ENCODE measurements around the gene CAMK2D. TPM values are rescaled to one million over a fixed set of nuclear protein-coding genes. Genes with fewer than 3 reads are reported as not detected.

Gene CAMK2D
- total RNA-seq, 1 donor from 2014 or later: 19.7 TPM

DNA sequence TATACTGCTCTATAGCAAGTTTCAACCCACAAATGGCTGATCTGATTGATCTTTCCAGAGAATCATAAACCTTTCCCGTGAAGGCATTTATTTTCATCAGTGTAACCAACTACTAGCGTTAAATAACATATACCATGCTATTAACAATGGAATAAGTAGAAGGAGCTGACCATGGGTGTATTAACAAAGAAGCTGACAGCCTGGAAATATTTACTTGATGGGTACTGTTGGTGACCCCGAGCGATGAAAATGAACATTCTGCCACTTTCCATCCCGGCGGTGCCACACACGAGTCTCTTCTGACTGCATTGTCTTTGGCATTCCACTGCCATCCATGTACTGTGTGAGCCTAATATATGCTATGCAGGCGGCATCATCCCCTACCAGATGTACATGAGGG lies 304.4 kb downstream of the CAMK2D start:
- H3K27ac Mint-ChIP-seq (ENCODE audit: unreplicated experiment): no peak overlapping the region
- no peak overlapping the region for H3K4me3 Mint-ChIP-seq (ENCODE audit: unreplicated experiment)
- no peak for DNase-seq (ENCODE audit: low spot score)
- no peaks in the 10 kb centered on the region for H3K36me3 Mint-ChIP-seq (ENCODE audit: low read depth, unreplicated experiment)
- H3K9me3 Mint-ChIP-seq (ENCODE audit: unreplicated experiment): no peaks in the 10 kb centered on the region
- H3K4me1 Mint-ChIP-seq (ENCODE audit: unreplicated experiment): peaks cover 17% of the 10 kb centered on the region
- TF ChIP-seq CTCF (IDR thresholded peaks at IDR 0.05; ENCODE audit: unreplicated experiment): no peak
- H3K27me3 Mint-ChIP-seq (ENCODE audit: unreplicated experiment): peaks cover 1% of the 10 kb centered on the region

- no peak overlapping the region for H3K4me3 Mint-ChIP-seq (ENCODE audit: unreplicated experiment)
- no peak for TF ChIP-seq CTCF (IDR thresholded peaks at IDR 0.05; ENCODE audit: unreplicated experiment)
- no peak overlapping the region for H3K27ac Mint-ChIP-seq (ENCODE audit: unreplicated experiment)
- peaks cover 1% of the 10 kb centered on the region for H3K27me3 Mint-ChIP-seq (ENCODE audit: unreplicated experiment)
- no peaks in the 10 kb centered on the region for H3K36me3 Mint-ChIP-seq (ENCODE audit: low read depth, unreplicated experiment)
- no peaks in the 10 kb centered on the region for H3K9me3 Mint-ChIP-seq (ENCODE audit: unreplicated experiment)
- peaks cover 28% of the 10 kb centered on the region for H3K4me1 Mint-ChIP-seq (ENCODE audit: unreplicated experiment)
- no peak for DNase-seq (ENCODE audit: low spot score)
These were observed 306.5 kb downstream of the CAMK2D start for GRCh38 chr4:113455061-113455460.

DNA sequence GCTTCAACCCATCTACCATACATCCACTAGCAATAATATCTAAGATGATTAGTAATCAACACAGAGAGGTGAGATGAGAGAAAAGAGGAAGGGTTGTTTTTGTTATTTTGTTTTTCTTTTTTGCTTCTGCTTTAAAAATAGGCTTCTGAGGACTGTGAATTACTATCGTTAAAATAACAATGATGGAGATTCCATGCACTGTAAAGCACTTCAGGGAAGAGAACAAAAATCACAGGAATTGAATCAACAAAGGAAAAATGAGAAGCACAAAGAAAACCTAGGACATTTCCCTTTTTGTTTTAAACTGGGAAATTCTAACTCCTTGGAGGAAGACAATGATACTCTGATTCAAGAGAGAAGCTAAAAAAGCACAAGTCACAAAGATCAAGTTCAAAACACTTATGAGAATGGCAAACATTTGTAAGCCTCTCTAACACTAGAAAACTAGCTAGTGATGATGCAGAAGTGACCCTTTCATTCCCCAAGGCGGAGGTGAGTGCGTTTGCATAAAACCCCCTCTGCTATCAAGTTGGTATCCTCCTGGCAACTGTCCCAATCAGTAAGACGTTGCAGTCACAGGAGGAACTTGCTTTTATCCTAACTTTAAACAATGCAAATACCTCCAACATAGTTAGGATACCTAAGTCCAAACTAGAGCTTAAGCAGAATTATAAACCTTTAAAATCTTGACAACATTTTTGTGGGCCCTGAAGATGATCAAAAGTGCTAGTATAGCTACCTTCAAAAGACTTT lies 308.5 kb downstream of the CAMK2D start:
- no peaks in the 10 kb centered on the region for H3K9me3 Mint-ChIP-seq (ENCODE audit: unreplicated experiment)
- H3K27ac Mint-ChIP-seq (ENCODE audit: unreplicated experiment): peak overlapping the region; percentile 94
- peak overlapping the region; percentile 9 for H3K4me3 Mint-ChIP-seq (ENCODE audit: unreplicated experiment)
- peaks cover 1% of the 10 kb centered on the region for H3K27me3 Mint-ChIP-seq (ENCODE audit: unreplicated experiment)
- no peak for TF ChIP-seq CTCF (IDR thresholded peaks at IDR 0.05; ENCODE audit: unreplicated experiment)
- DNase-seq (ENCODE audit: low spot score): peak; percentile 54
- no peaks in the 10 kb centered on the region for H3K36me3 Mint-ChIP-seq (ENCODE audit: low read depth, unreplicated experiment)
- peaks cover 27% of the 10 kb centered on the region for H3K4me1 Mint-ChIP-seq (ENCODE audit: unreplicated experiment)

- DNase-seq (ENCODE audit: low spot score): no peak
- TF ChIP-seq CTCF (IDR thresholded peaks at IDR 0.05; ENCODE audit: unreplicated experiment): no peak
- H3K27ac Mint-ChIP-seq (ENCODE audit: unreplicated experiment): no peak overlapping the region
These were observed 309.4 kb downstream of the CAMK2D start for GRCh38 chr4:113452152-113452551.

GRCh38 chr4:113450295-113451080 lies 311.1 kb downstream of the CAMK2D start:
- TF ChIP-seq CTCF (IDR thresholded peaks at IDR 0.05; ENCODE audit: unreplicated experiment): no peak

More at GRCh38 chr4:113452152-113452551, 309.4 kb downstream of the CAMK2D start:
- peaks cover 1% of the 10 kb centered on the region for H3K27me3 Mint-ChIP-seq (ENCODE audit: unreplicated experiment)
- H3K4me3 Mint-ChIP-seq (ENCODE audit: unreplicated experiment): no peak overlapping the region
- H3K9me3 Mint-ChIP-seq (ENCODE audit: unreplicated experiment): no peaks in the 10 kb centered on the region
- H3K36me3 Mint-ChIP-seq (ENCODE audit: low read depth, unreplicated experiment): no peaks in the 10 kb centered on the region
- H3K4me1 Mint-ChIP-seq (ENCODE audit: unreplicated experiment): peaks cover 26% of the 10 kb centered on the region

More at GRCh38 chr4:113450295-113451080, 311.1 kb downstream of the CAMK2D start:
- no peak for DNase-seq (ENCODE audit: low spot score)
- Mint-ChIP-seq H3K4me3 (ENCODE audit: unreplicated experiment) (no peak overlapping the region), H3K27me3 (ENCODE audit: unreplicated experiment) (peaks cover 1% of the 10 kb centered on the region), H3K36me3 (ENCODE audit: low read depth, unreplicated experiment) (no peaks in the 10 kb centered on the region), H3K27ac (ENCODE audit: unreplicated experiment) (no peak overlapping the region), H3K4me1 (ENCODE audit: unreplicated experiment) (peaks cover 30% of the 10 kb centered on the region), H3K9me3 (ENCODE audit: unreplicated experiment) (no peaks in the 10 kb centered on the region)

All from endothelial cell (in vitro differentiated cells).